ENCODE results near the gene MRPL10.

MRPL10 gene

DNA sequence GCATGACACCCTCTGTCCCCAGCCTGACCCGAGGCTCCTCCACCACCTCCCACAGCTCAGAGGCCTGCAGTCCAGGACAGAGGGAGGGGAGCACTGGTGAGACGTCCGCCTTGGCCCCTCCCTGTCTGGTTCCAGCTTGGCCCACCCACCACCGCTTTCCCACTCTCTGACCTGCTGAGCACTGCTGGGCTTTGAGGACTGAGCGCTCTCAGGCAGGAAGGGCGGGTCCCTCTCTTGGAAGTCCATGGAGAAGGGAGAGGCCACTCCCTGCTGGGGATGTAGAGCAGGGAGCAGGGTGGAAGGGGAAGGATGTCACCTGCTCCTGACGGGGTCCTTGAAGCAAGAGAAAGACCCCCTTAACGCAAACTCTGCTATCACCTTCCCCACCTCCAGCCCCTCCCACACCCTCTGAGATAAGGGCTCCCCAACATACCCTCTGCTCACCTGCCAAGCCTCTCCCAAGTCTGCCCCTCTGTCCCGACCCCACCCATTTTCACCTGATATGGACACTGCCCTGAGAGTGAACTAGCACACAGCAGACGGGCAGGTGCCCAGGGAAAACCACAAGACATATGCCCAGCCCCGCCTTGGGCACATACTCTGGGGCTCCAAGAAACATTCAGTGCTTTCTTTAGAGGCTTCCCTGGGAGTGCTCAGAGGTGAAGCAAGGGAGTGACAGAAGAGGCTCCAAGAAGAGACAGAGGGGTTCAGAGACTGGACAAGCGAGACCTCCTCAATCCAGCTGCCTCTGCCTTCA, 11.1 kb downstream of the MRPL10 start:
- H3K36me3 ChIP-seq (replicated peaks) = peaks cover 8% of the 10 kb centered on the region
- in situ Hi-C loops (cut with MboI; ENCODE audit: low sequenced_read_pairs) = no loop called here
- H3K4me1 ChIP-seq = peaks cover 4% of the 10 kb centered on the region; the same call in 1 of the 2 replicates
- no peak for DNase-seq (ENCODE audit: low spot score in 2 of 2)
- no peaks in the 10 kb centered on the region for H3K27me3 ChIP-seq (ENCODE audit: low read depth)
- H3K9me3 ChIP-seq = no peaks in the 10 kb centered on the region
- no peak overlapping the region for H3K4me3 ChIP-seq

DNA sequence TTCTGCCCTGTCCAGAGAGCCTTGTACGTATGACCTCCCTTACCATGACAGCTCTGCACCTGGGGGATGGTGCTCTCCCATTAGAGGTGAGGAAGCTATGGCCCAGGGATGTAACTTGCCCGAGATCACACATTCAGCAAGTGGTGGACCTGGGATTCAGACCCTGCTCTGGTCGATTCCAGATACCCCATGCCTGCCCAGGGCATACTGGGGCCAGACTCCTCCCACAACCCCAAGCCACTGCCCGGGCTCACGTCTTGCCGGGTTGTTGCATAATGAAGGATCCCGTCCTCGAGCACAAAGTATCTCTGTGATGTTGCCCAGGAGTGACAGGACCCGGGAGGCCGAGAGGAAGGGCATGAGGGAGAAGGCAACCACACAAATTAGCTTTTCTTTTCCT, 11.9 kb downstream of the MRPL10 start:
- H3K36me3 ChIP-seq (replicated peaks) = peaks cover 5% of the 10 kb centered on the region; the same call in 1 of the 2 replicates
- in situ Hi-C loops (cut with MboI; ENCODE audit: low sequenced_read_pairs) = no loop called here

DNA sequence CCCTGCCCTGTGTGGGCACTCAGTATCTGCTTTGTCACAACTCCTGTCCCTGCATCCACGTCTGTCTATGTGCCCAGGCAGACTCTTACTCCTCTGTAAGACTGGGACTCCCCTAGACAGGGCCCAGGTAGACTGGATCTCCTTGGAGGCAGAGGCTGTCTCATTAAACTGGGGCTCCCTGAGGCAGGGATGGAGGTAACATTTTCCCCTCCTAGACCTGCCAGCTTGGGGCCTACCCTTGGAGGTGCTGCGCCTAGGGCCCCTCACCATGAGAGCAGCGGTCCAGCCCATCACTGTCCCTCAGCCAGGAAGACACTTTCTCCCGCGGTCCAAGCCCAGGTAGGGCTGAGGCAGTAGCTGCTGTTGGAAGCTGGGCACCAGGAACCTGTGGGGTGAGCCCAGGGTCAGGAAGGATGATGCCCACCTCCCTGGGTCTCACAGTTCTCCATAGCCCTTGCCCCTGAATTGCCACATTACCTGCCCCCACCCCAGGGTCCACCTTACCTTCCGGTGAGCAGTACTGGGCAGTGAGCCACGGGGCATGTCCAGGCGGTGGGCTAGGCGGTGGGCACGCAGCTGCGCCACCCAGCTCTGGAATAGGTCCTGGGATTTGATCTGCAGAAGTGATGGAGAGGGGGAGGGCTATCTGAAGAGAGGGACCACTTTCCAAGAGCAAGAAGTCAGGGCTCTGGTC, 13.2 kb downstream of the MRPL10 start:
- H3K9me3 ChIP-seq = no peaks in the 10 kb centered on the region

More for the DNA sequence above, 11.9 kb downstream of the MRPL10 start:
- Histone ChIP-seq H3K9me3 (no peaks in the 10 kb centered on the region), H3K4me3 (no peak overlapping the region), H3K27me3 (ENCODE audit: low read depth) (no peaks in the 10 kb centered on the region), H3K4me1 (peaks cover 4% of the 10 kb centered on the region; the same call in 1 of the 2 replicates)
- no peak for DNase-seq (ENCODE audit: low spot score in 2 of 2)

DNA sequence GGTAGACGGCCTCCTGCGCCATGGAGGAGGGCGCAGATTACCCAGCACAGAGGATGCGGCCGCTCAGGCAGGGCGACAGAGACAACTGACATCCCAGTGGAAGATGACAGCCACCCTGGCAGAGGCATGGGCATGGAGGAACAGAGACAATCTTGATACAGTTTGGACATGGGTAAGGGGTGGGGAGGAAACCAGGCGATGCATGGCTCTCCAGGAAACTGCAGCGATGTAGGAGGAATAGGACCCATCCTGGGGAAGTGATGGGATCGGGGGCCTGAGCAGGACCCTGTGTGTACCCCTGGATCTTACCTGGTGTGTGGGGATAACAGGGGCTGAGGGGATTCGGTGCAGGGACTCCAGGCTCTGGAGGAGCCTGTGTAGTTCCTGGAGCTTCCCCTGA, 14.4 kb downstream of the MRPL10 start:
- in situ Hi-C loops (cut with MboI; ENCODE audit: low sequenced_read_pairs) = no loop called here
- no peak for DNase-seq (ENCODE audit: low spot score in 2 of 2)
- H3K4me3 ChIP-seq = no peak overlapping the region
- H3K9me3 ChIP-seq = no peaks in the 10 kb centered on the region
- no peaks in the 10 kb centered on the region for H3K27me3 ChIP-seq (ENCODE audit: low read depth)
- no peaks in the 10 kb centered on the region for H3K36me3 ChIP-seq (replicated peaks)
- peaks cover under 1% of the 10 kb centered on the region; the same call in 1 of the 2 replicates for H3K4me1 ChIP-seq

More for the DNA sequence above, 13.2 kb downstream of the MRPL10 start:
- peaks cover 4% of the 10 kb centered on the region; the same call in 1 of the 2 replicates for H3K4me1 ChIP-seq
- H3K4me3 ChIP-seq = no peak overlapping the region
- H3K36me3 ChIP-seq (replicated peaks) = no peaks in the 10 kb centered on the region
- no peaks in the 10 kb centered on the region for H3K27me3 ChIP-seq (ENCODE audit: low read depth)
- in situ Hi-C loops (cut with MboI; ENCODE audit: low sequenced_read_pairs) = no loop called here
- no peak for DNase-seq (ENCODE audit: low spot score in 2 of 2)

DNA sequence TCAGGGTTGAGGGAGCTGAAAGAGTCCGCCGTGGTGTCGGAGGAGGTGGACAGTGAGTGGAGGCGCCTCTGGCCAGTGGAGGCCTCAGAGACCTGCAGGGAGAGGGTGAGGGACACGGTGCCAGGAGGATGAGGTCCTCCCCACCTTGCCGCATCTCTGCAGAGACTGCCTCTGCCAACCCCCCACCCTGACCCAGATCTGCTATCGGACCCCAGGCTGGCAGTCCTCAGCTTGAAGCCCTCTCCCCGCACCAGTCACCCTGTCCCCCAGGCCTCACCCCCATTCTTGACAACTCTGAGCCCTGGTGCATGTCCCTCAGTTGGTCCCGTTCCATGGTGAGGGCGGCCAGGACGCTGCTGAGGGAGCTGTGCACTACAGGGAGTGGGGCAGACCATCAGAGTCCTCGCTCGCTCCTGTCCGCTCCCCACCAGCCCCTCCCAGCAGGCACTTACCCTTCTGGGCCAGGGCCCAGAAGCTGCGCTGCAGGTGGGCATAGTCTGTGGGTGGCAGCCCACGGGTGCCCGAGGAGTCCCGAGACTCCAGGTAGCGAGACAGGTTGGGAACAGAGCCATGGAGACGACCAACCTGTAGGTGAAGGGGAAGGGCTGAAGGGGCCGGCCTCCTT, 15.1 kb downstream of the MRPL10 start:
- no peak overlapping the region for H3K4me3 ChIP-seq
- no peaks in the 10 kb centered on the region for H3K9me3 ChIP-seq
- H3K27me3 ChIP-seq (ENCODE audit: low read depth) = no peaks in the 10 kb centered on the region
- no peaks in the 10 kb centered on the region for H3K36me3 ChIP-seq (replicated peaks)
- DNase-seq (ENCODE audit: low spot score in 2 of 2) = no peak
- H3K4me1 ChIP-seq = no peaks in the 10 kb centered on the region
- in situ Hi-C loops (cut with MboI; ENCODE audit: low sequenced_read_pairs) = no loop called here

DNA sequence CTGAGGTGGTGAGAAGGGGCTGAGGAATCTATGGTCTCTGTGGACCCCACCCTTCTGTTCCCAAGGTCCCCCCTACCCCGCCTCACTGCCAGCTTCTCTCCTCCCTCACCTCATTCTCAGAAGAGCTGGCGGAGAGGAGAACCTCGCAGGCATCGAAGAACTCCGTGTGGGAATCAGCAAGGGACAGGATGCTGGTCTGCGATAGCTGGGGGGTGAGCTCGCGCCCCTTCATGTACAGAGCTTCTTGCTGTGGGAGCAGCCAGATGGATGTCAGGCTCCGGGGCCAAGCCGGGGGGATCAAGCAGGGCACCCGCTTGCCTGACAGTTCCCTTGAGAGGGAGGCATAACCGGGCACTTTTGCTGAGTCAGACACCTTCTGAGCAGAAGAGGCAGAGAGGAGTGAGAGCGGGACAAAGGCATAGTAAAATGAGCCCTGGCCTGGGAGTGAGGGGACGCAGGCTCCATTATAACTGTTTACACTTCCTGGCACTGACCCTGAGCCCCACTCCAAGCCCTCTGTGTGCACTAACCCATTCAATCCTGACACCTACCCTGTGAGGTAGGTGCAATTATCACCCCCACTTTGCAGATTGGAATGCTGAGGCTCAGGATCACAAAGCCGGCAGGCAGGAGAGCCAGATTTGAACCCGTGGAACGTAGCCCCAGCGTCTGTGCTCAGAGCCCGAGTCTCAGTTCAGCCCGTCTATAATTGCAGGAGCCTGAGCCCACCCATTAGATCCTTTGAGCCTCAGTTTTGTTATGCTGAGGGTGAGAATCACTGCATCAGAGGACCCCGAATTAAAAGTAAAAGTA, 16.0 kb downstream of the MRPL10 start:
- in situ Hi-C loops (cut with MboI; ENCODE audit: low sequenced_read_pairs) = no loop called here
- no peak for DNase-seq (ENCODE audit: low spot score in 2 of 2)
- Histone ChIP-seq H3K27me3 (ENCODE audit: low read depth) (no peaks in the 10 kb centered on the region), H3K4me1 (no peaks in the 10 kb centered on the region), H3K4me3 (no peak overlapping the region), H3K36me3 (replicated peaks) (no peaks in the 10 kb centered on the region), H3K9me3 (no peaks in the 10 kb centered on the region)

DNA sequence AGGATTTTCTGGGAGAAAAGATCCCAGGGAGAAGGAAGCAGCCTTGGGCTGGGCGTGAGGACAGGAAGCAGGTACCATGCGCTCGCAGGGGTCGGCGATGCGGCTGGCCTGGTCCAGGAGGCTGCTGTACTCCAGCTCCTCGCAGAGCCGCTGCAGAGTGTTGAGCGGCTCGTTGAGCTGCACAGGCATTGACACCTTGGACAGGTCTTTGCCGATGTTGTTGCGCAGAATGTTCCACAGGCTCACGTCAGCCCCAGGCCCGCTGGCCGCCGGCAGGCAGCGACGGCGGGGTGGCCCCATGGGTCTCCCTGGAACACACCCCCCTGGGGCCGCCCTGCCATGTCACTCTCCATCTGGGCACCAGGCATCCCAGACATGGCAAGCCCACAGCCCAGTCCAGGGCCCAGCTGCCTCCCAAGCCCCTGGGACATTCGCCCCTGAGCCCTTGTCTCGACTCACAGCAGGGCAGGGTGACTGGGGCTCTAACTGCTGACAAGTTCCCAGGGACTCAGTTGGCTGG, 17.8 kb downstream of the MRPL10 start:
- in situ Hi-C loops (cut with MboI; ENCODE audit: low sequenced_read_pairs) = no loop called here
- no peaks in the 10 kb centered on the region; the same call in 1 of the 2 replicates for H3K36me3 ChIP-seq (replicated peaks)
- H3K4me1 ChIP-seq = no peaks in the 10 kb centered on the region
- DNase-seq (ENCODE audit: low spot score in 2 of 2) = no peak
- H3K27me3 ChIP-seq (ENCODE audit: low read depth) = no peaks in the 10 kb centered on the region
- H3K4me3 ChIP-seq = no peak overlapping the region
- no peaks in the 10 kb centered on the region for H3K9me3 ChIP-seq

DNA sequence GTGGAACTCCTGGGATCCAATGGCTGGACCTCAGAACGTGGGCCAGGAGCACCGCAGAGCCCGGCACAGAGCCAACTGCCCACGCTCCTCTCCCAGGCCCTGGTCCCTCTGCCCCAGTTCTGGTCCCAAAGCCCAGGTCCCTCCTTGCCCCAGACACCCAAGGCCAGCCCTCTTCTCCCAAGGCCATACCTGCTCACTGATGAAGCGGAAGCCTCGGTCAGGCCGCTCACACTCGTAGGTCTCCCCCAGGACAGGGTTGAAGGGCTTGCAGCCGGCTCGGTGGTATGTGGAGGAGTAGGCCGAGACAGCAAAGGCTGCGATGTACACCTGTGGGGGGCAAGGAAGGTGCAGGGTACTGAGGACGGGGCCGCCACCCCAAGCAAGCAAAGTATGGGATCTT, 18.3 kb downstream of the MRPL10 start:
- in situ Hi-C loops (cut with MboI; ENCODE audit: low sequenced_read_pairs) = no loop called here
- DNase-seq (ENCODE audit: low spot score in 2 of 2) = no peak
- no peak overlapping the region for H3K4me3 ChIP-seq
- H3K4me1 ChIP-seq = no peaks in the 10 kb centered on the region
- no peaks in the 10 kb centered on the region for H3K9me3 ChIP-seq
- no peaks in the 10 kb centered on the region for H3K27me3 ChIP-seq (ENCODE audit: low read depth)
- H3K36me3 ChIP-seq (replicated peaks) = no peaks in the 10 kb centered on the region; the same call in 1 of the 2 replicates

DNA sequence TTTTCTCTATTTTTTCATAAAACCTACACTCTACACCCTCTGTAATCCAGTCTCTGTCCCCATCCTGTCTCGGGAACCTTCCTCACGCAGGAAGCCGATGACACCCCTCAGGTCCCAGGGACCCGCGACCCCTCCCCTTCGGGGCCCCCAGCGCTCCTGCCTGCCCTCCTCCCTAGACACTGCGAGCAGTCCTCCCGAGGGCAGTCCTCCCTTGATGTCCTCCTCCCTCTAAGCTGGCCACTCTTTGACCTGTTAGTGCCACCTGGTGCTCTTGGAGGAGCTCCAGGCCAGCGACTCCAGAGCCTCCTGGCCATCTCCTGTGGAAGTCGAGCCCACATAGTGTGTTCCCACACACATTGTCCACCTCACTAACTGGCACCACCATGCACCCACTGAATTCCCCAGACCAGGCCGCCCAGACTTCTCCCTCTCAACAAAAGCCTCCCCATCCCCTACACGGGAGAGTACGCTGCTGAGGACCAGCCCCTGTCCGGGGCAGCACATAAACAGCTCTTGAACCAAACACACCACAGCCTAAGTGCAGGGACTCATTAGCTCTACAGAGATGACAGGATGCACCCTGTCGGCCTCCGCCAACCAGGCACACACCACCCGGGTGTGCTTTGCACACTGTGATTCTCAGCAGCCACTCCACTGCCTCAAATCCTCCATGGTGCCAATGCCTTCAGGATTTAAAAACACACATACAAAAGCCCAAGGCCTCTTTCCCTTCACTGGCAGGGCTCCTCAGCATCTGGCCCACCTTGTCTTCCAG, 19.0 kb downstream of the MRPL10 start:
- no peaks in the 10 kb centered on the region; the same call in 1 of the 2 replicates for H3K36me3 ChIP-seq (replicated peaks)
- in situ Hi-C loops (cut with MboI; ENCODE audit: low sequenced_read_pairs) = no loop called here

DNA sequence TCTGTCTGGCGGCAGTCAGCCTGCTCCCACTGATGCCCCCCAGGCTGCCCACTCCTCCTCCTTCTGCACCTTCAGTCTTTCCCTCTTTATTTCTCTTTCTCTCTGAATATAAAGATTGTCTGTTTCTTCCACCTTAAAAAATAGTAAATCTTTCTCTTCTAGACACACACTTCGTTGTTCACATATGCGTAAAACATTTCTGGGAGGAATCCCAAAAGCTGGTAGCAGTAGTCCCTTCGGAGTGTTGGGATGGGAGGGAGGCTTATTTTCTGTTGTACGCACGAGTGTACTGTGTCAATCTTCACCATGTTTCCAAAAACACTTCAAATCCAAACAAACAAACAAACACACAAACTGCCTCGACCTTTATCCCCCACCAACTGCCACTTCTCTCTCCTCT, 19.6 kb downstream of the MRPL10 start:
- H3K36me3 ChIP-seq (replicated peaks) = no peaks in the 10 kb centered on the region; the same call in 1 of the 2 replicates
- H3K4me1 ChIP-seq = no peaks in the 10 kb centered on the region
- H3K4me3 ChIP-seq = no peak overlapping the region
- in situ Hi-C loops (cut with MboI; ENCODE audit: low sequenced_read_pairs) = no loop called here
- H3K9me3 ChIP-seq = no peaks in the 10 kb centered on the region
- no peak for DNase-seq (ENCODE audit: low spot score in 2 of 2)
- no peaks in the 10 kb centered on the region for H3K27me3 ChIP-seq (ENCODE audit: low read depth)

More for the DNA sequence above, 19.0 kb downstream of the MRPL10 start:
- no peaks in the 10 kb centered on the region for H3K9me3 ChIP-seq
- no peaks in the 10 kb centered on the region for H3K4me1 ChIP-seq
- no peak overlapping the region for H3K4me3 ChIP-seq
- no peaks in the 10 kb centered on the region for H3K27me3 ChIP-seq (ENCODE audit: low read depth)
- no peak for DNase-seq (ENCODE audit: low spot score in 2 of 2)

DNA sequence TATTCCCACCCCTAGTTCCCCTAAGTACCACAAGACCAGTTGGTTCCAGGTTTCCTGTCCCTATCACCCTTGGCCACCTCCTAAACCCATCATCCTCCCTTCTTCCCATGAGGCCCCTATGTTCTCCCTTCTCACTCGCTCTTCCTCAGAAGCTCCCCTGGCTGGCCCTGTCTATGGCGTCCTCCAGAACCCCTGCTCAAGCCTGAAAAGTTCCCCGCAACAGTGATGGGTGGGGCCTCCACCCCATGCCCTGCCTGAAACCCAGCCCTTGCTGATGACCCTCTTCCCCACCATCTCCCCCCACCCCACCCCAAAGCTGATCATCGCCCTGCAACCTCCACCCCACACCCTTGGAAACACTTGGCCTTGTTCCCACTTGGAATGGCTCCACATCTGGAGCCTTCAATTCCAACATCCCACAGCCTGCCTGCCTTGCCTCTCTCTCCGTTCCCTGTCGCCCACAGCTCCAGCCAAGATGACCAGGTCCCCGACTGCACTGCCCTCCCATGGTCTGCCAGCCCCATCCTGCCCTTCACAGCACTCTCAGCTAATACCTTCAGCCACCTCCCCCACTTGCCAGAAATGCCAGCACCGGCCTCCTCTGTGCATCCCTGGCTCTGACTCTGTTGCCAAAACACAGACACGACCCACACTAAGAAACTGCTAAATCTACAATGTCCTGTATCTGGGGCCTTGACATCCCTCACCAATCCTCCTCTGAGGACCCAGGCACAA, 20.3 kb downstream of the MRPL10 start:
- Histone ChIP-seq H3K4me3 (no peak overlapping the region), H3K36me3 (replicated peaks) (no peaks in the 10 kb centered on the region; the same call in 1 of the 2 replicates)
- in situ Hi-C loops (cut with MboI; ENCODE audit: low sequenced_read_pairs) = no loop called here

DNA sequence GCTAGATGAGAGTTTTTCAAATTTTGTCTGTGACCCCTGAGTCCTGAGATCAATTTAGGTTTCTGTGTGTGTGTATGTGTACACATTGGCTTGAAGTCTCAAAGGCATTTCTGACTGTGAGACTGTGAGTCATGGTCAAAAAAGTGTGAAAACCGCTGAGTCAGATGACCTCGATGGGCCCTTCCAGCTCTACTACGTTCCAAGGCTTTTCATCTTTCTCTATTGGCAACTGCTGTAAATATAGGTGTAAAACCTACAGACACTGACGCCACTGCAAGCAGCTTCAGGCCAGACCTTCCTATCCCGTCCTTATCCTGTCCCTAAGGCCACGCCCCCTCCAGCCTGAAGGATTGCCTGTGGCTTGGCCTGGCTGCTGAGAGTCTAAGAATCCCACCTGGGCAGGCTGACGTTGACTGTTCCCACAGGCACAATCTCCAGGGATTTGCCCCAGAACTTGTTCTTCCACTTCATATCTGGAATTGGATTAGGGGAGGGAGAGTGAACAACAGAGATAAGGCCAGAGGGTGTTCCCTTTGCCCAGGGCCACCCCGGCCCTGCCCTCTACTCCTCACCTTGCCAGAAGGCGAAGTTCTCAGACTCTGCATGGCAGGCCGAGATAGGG, 21.0 kb downstream of the MRPL10 start:
- Histone ChIP-seq H3K4me1 (no peaks in the 10 kb centered on the region), H3K27me3 (ENCODE audit: low read depth) (no peaks in the 10 kb centered on the region), H3K9me3 (no peaks in the 10 kb centered on the region), H3K4me3 (no peak overlapping the region), H3K36me3 (replicated peaks) (no peaks in the 10 kb centered on the region; the same call in 1 of the 2 replicates)
- in situ Hi-C loops (cut with MboI; ENCODE audit: low sequenced_read_pairs) = no loop called here
- DNase-seq (ENCODE audit: low spot score in 2 of 2) = peak in 1 of 2 experiments; percentile 38

More for the DNA sequence above, 20.3 kb downstream of the MRPL10 start:
- Histone ChIP-seq H3K4me1 (no peaks in the 10 kb centered on the region), H3K27me3 (ENCODE audit: low read depth) (no peaks in the 10 kb centered on the region), H3K9me3 (no peaks in the 10 kb centered on the region)
- no peak for DNase-seq (ENCODE audit: low spot score in 2 of 2)

Measured in HAP-1 (cell line).